ENCODE data around the gene LRFN2. TPM values are rescaled to one million over a fixed set of nuclear protein-coding genes. Genes with fewer than 3 reads are reported as not detected.
A peak's percentile ranks its signal among the peaks of the same experiment; 100 is the strongest.

Gene LRFN2
- total RNA-seq, 1 donor from 2014 or later, result 0.32 TPM

DNA sequence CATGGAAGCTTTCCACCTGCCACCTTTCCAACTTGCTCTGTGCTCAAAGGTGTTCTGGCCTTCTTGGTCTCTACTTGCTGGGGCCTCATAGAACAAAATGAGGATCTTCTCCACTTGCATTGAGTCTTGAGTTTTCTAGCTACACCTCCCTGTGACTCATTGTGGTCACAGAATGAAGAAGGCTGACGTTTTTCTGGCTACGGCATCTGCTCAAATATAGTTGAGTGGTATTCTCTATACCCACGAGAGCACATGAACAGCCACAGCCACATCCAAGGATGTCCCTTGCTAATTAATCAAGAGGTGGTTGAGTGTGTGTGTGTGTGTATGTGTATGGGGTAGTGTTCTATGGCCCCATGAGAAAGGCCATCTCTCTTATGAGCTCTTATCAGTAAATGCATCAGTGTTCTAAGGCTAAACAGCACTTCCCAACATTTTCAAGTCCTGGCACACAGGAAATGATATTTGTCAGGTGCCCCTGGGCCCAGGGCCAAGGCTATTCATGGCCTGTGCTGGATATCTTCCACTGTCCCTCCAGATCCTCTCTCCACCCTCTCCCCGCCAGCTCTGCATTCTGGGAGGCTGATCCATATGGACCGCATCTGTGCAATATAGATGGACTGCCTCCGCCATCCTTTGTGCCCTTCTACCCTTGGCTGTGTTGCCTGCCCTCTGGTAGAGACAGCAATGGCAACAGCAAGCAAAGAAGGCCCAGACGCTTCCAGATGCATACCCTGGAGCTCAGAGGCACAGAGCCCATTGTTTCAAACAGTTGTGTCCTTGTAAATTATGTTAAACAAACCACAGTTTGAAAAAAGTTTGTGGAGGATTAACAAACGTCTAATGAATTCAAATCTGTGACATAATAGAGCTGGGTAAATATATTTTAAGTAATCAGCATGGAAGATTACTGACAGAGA is 150.2 kb downstream of the LRFN2 start:
- Histone ChIP-seq H2AFZ (ENCODE audit: low read depth, low read length) (no peak overlapping the region), H3K27ac (ENCODE audit: low read depth, low read length) (no peak overlapping the region), H3K79me2 (ENCODE audit: insufficient read depth, low read length) (no peaks in the 10 kb centered on the region), H3K36me3 (ENCODE audit: insufficient read depth, low read length) (no peaks in the 10 kb centered on the region), H4K20me1 (ENCODE audit: insufficient read depth, low read length) (no peaks in the 10 kb centered on the region), H3K4me3 (ENCODE audit: insufficient read depth, low read depth, low read length) (no peak overlapping the region), H3K9ac (ENCODE audit: low read length) (no peak overlapping the region), H3K9me3 (ENCODE audit: insufficient read depth, low read depth, low read length) (no peaks in the 10 kb centered on the region), H3K4me1 (ENCODE audit: insufficient read depth, low read length) (no peaks in the 10 kb centered on the region), H3K4me2 (ENCODE audit: low read length) (no peak overlapping the region), H3K27me3 (ENCODE audit: insufficient read depth, low read length) (no peaks in the 10 kb centered on the region)
- TF ChIP-seq, protein P1, sequence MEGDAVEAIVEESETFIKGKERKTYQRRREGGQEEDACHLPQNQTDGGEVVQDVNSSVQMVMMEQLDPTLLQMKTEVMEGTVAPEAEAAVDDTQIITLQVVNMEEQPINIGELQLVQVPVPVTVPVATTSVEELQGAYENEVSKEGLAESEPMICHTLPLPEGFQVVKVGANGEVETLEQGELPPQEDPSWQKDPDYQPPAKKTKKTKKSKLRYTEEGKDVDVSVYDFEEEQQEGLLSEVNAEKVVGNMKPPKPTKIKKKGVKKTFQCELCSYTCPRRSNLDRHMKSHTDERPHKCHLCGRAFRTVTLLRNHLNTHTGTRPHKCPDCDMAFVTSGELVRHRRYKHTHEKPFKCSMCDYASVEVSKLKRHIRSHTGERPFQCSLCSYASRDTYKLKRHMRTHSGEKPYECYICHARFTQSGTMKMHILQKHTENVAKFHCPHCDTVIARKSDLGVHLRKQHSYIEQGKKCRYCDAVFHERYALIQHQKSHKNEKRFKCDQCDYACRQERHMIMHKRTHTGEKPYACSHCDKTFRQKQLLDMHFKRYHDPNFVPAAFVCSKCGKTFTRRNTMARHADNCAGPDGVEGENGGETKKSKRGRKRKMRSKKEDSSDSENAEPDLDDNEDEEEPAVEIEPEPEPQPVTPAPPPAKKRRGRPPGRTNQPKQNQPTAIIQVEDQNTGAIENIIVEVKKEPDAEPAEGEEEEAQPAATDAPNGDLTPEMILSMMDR (IDR thresholded peaks at IDR 0.05; ENCODE audit: insufficient read depth, low read depth, low read length), result no peak
- TF ChIP-seq EZH2 (IDR thresholded peaks at IDR 0.05; ENCODE audit: insufficient read depth, low read length), result no peak
- DNase-seq (ENCODE audit: low read depth), result peak; percentile 5
- no peak for FAIRE-seq
- H3K4me3 Mint-ChIP-seq (ENCODE audit: unreplicated experiment), result no peak overlapping the region
- H3K27me3 Mint-ChIP-seq (ENCODE audit: low read depth, unreplicated experiment), result peaks cover 33% of the 10 kb centered on the region
- peaks cover 11% of the 10 kb centered on the region for H3K4me1 Mint-ChIP-seq (ENCODE audit: low read depth, unreplicated experiment)
- no peaks in the 10 kb centered on the region for H3K36me3 Mint-ChIP-seq (ENCODE audit: low read depth, unreplicated experiment)
- H3K27ac Mint-ChIP-seq (ENCODE audit: unreplicated experiment), result peak overlapping the region; percentile 51
- peaks cover 4% of the 10 kb centered on the region for H3K9me3 Mint-ChIP-seq (ENCODE audit: unreplicated experiment)

DNA sequence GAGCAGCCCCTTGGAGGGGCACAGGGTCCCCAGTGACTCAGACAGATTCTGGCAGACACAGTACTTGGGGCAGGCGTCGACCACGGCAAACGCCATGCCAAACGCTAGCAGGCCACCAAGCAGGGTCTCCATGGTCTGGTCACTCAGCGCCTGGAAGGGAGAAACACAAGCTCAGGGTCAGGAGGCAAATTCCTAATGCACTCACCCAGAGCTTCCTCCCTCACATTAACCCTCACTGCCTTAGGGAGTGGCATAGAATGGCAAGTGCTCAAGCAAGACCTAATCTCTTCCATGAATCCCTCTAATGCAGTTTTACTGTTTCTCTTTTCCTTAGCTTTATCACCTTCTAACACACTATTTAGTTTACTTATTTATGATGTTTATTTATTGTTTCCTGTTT is 154.2 kb downstream of the LRFN2 start:
- FAIRE-seq, result no peak
- DNase-seq (ENCODE audit: low read depth), result no peak
- Histone ChIP-seq H3K4me2 (ENCODE audit: low read length) (no peak overlapping the region), H3K4me3 (ENCODE audit: insufficient read depth, low read depth, low read length) (no peak overlapping the region), H3K9ac (ENCODE audit: low read length) (no peak overlapping the region), H3K27ac (ENCODE audit: low read depth, low read length) (no peak overlapping the region), H3K4me1 (ENCODE audit: insufficient read depth, low read length) (no peaks in the 10 kb centered on the region), H4K20me1 (ENCODE audit: insufficient read depth, low read length) (no peaks in the 10 kb centered on the region), H3K9me3 (ENCODE audit: insufficient read depth, low read depth, low read length) (no peaks in the 10 kb centered on the region), H2AFZ (ENCODE audit: low read depth, low read length) (no peak overlapping the region), H3K36me3 (ENCODE audit: insufficient read depth, low read length) (no peaks in the 10 kb centered on the region), H3K79me2 (ENCODE audit: insufficient read depth, low read length) (no peaks in the 10 kb centered on the region), H3K27me3 (ENCODE audit: insufficient read depth, low read length) (no peaks in the 10 kb centered on the region)
- TF ChIP-seq EZH2 (IDR thresholded peaks at IDR 0.05; ENCODE audit: insufficient read depth, low read length), result no peak
- TF ChIP-seq, protein P1 (IDR thresholded peaks at IDR 0.05; ENCODE audit: insufficient read depth, low read depth, low read length), result no peak
- no peaks in the 10 kb centered on the region for H3K36me3 Mint-ChIP-seq (ENCODE audit: low read depth, unreplicated experiment)
- H3K4me3 Mint-ChIP-seq (ENCODE audit: unreplicated experiment), result no peak overlapping the region
- H3K4me1 Mint-ChIP-seq (ENCODE audit: low read depth, unreplicated experiment), result peaks cover 11% of the 10 kb centered on the region
- H3K27me3 Mint-ChIP-seq (ENCODE audit: low read depth, unreplicated experiment), result peaks cover 23% of the 10 kb centered on the region
- peaks cover 4% of the 10 kb centered on the region for H3K9me3 Mint-ChIP-seq (ENCODE audit: unreplicated experiment)
- H3K27ac Mint-ChIP-seq (ENCODE audit: unreplicated experiment), result no peak overlapping the region

DNA sequence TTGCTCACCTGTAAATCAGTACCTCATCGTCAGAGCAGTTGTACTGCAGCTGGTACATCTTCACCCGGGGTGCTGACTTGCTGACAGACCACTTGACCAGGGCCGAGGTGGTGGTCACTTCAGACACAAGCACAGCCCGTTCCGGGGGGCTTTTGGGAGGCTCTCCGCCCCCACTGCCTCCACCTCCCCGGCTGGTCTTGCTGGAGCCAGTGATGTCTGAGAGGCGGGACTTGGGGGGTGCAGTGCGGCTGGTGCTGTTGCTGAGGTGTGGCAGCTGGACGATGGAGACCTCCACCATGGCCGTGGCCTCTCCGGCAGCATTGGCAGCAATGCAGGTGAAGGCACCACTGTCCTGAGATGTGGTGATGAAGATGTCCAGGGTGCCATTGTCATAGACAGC is 155.5 kb downstream of the LRFN2 start:
- Histone ChIP-seq H3K4me2 (ENCODE audit: low read length) (no peak overlapping the region), H3K27ac (ENCODE audit: low read depth, low read length) (no peak overlapping the region), H2AFZ (ENCODE audit: low read depth, low read length) (no peak overlapping the region), H3K4me1 (ENCODE audit: insufficient read depth, low read length) (no peaks in the 10 kb centered on the region), H3K36me3 (ENCODE audit: insufficient read depth, low read length) (no peaks in the 10 kb centered on the region), H3K9ac (ENCODE audit: low read length) (no peak overlapping the region), H3K4me3 (ENCODE audit: insufficient read depth, low read depth, low read length) (no peak overlapping the region), H3K27me3 (ENCODE audit: insufficient read depth, low read length) (no peaks in the 10 kb centered on the region), H4K20me1 (ENCODE audit: insufficient read depth, low read length) (no peaks in the 10 kb centered on the region), H3K9me3 (ENCODE audit: insufficient read depth, low read depth, low read length) (no peaks in the 10 kb centered on the region), H3K79me2 (ENCODE audit: insufficient read depth, low read length) (no peaks in the 10 kb centered on the region)
- Mint-ChIP-seq H3K9me3 (ENCODE audit: unreplicated experiment) (peaks cover 4% of the 10 kb centered on the region), H3K27me3 (ENCODE audit: low read depth, unreplicated experiment) (peaks cover 24% of the 10 kb centered on the region), H3K4me1 (ENCODE audit: low read depth, unreplicated experiment) (peaks cover 5% of the 10 kb centered on the region), H3K4me3 (ENCODE audit: unreplicated experiment) (no peak overlapping the region), H3K36me3 (ENCODE audit: low read depth, unreplicated experiment) (no peaks in the 10 kb centered on the region), H3K27ac (ENCODE audit: unreplicated experiment) (no peak overlapping the region)
- TF ChIP-seq, protein P1 (IDR thresholded peaks at IDR 0.05; ENCODE audit: insufficient read depth, low read depth, low read length), result no peak
- TF ChIP-seq EZH2 (IDR thresholded peaks at IDR 0.05; ENCODE audit: insufficient read depth, low read length), result no peak
- DNase-seq (ENCODE audit: low read depth) (no peak), FAIRE-seq (no peak)

Measured in astrocyte (in vitro differentiated cells and primary cell).